AG08396 (cell line): ENCODE data around the gene ALDH3A1.
"Not testable (repeated sequence)": the region's sequence is repeated elsewhere in the genome, so short reads cannot be mapped to it uniquely, and the experiment has no call there.

Source experiments
- DNase-seq: peaks from one replicate; pipeline ENCODE4 v3.0.0; 2012; ENCODE audit warnings: low spot score, mixed read lengths

ALDH3A1 gene

DNA sequence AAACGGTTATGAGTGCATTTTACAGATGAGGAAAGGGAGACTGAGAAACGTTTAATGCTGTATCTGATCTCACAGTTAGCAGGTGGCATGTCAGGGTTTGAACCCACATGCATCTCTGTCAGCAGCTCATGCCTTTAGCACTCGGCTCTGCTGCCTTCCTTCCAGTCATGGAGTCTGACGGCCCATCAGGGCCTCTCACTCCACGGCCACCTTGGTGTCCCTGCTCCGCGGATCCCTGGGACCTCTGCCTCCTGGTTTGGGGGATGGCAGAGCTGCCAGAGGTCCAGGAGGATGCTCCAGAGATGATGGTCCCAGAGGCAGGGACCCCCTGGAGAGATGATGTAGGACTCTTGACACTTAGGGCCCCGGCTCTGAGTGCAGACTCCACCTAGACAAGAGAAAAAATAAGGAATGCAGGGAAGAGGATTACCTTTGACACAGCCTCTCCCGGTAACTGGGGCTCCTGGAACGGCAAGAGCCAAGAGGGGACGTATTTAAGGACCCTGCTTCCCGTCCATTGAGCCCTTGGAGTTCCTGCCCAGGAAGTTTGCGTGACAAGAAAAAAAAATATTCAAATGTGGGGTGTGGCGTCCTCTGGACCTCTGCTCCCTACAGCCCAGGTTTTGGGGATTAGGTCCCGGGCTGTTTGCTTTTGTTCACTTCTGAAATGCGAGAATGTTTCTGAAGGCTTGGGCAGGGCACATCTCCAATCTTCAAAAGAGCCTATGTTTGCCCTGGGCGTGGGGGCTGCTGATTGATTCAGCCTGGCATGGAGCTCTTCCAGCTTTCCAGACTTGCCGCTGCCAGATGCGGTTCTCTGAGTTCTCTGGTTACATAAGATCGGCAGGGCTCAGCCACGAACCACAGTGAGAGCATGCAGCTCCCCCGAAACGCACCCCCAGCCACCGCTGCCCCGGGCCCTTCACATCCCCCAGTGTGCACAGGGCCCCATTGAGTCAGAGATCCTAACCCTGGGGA lies at the start of gene ALDH3A1:
Gene ALDH3A1 (minus strand): TSS at position 470 of the 978 bp plus-strand sequence. CDS start 3,169 bp downstream, outside the sequence.
- no peak for DNase-seq

DNA sequence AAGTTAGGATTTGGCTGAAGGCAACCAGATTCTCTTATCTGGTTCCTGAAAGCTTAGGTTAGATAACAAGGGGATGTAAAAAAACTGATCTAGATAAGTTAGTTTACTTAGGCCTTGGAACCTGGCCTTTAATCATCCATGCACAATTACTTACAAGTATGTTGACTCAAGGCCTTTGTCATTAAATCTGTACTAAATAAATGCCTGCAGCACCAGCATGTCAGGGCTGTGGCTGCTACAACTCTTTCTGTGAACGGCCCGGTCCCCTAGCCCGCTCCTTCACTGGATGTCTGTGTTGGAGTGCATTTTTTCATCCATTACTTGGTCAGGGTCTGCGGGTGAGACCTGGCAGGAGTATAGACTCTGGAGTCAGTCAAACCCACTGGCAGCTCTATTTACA lies 48.4 kb upstream of the ALDH3A1 start:
- no peak for DNase-seq

DNA sequence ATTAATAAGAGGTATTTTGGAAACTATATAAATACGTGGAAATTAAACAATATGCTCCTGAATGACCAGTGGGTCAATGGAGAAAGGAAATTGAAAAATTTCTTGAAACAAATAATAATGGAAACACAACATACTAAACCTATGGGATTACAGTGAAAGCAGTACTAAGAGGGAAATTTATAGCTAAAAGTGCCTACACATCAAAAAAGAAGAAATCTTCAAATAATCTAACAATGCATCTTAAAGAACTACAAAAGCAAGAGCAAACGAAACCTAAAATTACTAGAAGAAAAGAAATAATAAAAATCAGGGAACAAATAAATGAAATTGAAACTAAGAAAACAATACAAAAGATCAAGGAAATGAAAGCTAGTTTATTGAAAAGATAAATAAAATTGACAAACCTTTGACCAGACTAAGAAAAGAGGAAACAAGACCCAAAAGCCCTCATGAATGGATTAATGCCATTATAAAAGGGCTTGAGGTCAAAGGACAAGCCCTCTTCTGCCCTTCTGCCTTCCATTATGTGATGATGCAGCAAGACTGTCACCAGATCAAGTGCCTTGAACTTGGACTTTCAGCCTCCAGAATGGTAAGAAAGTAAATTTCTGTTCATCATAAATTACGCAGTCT lies 43.9 kb upstream of the ALDH3A1 start:
- no peak for DNase-seq

DNA sequence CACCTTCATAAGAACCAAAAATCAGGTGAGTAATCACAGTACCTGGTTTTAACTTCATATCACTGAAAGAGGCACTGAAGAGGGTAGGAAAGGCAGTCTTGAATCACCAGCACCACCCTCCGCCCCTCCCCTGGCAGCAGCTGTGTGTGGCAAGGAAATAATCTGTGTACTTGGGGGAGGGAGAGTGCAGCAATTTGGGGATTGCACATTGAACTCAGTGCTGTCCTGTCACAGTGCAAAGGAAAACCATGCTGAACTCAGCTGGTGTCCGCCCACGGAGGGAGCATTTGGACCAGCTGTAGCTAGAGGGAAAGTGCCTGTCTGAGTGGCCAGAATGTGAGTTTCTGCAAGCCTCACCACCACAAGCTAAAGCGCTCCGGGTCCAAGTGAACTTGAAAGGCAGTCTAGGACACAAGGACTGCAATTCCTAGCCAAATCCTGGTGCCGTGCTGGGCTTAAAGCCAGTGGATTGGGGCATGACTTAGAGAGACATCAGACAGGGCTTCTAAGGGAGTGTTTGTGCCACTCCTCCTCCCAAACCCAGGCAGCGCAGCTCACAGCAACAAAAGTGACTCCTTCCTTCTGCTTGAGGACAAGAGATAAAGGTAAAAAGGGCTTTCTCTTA lies 39.7 kb upstream of the ALDH3A1 start:
- no peak for DNase-seq

DNA sequence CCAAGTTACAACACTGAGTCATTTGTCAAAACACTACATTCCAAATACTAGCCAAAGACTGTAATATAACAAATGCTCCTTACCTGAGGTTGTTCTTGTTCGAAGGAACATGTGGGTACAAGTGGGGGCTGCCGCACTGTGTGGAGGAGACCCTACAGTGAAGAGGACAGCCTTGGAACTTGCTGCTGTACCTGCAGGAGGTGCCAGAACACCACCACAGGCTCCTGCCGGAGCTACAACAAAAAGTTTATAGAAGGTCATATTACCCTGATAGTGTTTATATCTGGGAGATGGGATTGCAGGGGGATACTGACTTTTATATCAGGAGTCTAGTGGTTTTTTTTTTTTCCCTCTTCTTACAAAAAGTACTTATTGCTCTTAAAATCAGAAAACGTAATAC lies 37.8 kb upstream of the ALDH3A1 start:
- no peak for DNase-seq

DNA sequence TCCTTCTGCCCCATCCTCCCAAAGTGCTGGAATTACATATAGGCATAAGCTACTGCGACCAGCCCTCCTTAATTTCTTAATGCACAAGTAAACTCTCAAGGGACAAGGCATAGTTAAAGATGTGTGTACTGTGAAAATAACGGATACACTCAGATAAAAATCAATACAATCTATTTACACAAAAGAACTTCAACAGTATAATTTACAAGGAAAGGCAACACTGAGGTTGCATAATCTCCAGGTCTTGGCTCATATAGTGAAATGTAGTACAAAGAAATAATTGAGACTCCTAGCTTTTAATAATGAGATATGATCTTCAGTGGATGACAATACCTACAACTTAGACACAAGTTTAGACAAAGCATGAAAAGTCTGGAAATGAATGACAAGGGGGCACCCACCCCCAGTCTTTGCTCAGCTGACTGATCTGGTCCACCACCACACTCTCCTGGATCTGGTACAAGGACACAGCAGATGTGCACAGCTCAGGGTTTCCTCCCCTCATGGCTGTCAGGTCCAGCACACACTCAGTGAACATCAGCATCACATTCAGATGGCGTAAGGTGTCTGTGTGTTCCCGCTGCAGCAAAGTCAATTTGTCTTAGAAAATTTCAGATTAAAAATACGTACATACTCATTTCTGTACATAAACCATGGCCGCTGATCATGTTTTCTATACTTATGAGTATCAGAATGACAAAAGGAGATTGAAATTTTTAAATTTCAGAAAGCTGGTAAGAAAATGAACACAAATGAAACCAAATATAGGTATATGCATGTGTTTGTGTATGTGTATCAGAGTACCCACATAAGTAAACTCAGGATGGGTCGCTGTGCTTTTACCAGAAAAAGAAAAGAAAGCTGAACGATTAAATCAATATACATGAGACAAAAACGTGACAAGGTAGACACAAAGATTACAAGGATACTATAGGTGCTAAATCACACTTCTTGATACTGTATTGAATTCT lies 33.7 kb upstream of the ALDH3A1 start:
- no peak for DNase-seq

DNA sequence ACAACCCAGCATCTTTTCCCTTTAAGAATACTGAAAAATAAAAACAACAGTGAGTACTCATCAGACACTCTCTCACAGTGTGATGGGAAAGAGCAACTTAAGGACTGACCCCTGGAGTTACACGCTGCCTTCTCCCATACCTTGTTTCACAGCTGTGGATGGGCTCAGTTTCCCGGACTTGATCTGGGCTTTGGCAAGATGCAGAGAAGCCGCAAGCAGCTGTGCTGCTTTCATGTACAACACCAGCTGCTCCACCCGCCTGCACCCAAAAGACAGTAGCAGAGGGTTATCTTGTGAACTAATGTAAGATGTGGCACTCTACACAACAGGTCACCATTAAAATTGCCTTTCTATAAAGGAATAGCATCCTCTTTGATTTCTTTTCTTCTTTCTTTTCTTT lies 32.7 kb upstream of the ALDH3A1 start:
- no peak for DNase-seq

DNA sequence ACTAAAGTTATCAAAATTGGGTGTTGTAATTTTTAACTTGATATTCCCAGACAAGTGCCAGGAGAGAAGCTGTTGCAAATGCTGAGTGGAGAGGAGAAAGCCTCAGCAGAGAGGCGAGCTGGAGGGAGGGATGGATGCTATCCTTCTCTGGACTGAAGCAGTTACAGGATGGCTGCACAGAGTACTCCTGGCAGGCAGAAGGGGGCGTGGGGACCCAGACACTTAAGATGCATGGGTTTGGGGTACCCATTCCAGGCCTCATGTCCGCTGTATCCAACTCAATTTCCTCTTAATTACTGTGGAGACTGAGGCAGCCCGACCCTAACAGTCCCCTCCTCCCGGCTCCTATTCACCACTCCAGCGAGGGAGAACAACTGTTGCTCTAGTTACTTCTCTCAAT lies 25.4 kb upstream of the ALDH3A1 start:
- no peak for DNase-seq

DNA sequence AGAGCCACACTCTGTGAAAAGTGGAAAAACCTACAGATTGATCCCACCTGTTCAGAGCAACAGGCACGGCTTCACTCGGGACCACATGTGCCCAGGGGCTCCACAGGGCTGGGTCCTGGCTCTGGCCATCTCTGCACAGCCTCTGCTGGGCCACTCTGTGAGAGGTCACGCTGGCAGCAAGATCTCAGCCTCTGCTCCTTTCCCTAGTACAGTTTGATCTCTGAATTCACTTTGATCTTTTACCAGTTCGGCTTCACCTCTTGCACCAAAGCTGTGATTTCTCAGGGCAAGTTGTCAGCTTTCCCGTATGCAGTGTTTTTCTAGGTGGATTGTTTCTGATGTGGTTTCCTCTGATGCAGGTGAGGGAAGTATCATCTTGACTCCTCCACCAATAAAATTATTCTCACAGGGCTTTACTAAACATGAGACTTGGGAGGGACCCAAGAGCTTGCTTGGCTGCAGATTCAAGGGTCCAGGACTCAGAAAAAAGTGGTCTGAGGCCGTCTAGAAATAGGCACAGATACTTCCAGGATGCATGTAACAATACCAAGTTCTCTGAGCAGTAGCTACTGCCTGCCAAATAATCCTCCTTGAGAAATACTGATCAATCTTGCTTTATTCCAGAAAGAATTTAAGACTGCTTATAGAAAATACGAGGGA lies 24.0 kb upstream of the ALDH3A1 start:
- no peak for DNase-seq

DNA sequence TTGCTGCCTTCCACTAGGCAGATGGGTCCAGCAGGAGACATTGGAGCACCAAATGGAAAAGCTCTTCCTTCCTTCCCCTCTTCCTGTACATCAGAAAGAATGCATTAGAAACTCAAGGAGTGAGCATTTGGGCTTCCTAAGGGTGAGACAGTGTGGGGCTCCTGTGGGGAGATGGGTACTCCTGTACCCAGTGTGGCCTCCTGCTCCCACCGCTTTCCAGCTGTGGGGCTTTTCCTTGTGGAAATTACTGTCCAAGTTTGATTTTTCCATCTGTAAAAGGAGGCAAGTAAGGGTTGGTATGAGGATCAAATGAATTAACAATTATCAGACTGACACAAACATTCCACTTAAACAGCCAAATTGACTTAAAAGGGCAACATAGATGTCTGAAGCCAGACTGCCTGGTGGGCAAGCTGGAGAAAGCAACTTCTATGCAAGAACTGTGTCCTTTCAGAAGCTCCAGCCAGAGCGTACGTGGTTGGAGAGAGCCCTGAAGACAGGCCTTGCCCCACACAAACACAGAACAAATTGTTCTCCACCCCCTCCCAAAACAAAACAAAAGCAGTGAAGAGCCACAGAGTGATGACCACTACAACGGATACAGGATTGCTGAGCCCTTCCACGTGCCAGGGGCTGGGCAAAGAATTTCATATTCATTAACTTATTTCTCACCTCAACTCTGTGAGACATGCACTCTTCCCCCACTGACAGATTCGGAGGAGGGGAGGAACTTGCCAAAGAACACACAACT lies 23.1 kb upstream of the ALDH3A1 start:
- no peak for DNase-seq

DNA sequence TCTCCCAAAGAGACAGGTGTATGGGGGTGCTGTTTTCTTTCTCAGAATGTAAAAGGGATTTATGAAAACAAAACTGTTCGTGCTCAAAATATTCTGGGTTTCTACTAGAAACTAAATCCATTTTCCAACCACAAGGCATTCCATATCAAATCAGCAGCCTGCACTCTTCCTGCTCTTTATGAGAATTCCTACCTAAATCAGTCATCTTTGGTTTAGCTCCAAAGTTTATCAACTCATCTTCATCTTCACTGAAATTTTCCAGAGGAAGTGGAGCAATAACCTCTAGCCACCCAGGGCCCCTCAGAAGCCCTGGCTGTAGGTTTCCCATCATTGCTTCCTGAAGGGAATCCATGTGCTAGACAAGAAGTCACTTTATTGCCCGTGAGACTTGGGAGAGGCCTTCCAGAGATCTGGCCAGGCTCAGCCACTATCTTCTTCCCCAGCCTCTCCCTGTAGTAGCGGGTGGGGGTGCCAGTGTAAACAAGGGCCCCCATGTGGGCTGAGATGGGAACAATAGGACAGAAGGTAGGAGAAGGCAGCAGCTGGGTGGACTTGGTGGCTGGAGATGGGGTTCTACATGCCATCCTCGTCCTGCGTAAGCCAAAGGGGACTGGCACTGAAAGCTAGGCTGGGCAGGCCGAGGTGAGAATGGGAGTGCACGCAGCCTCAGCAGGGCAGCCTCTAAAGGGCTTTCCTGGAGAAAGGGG lies 22.0 kb upstream of the ALDH3A1 start:
- peak; percentile 56 for DNase-seq

DNA sequence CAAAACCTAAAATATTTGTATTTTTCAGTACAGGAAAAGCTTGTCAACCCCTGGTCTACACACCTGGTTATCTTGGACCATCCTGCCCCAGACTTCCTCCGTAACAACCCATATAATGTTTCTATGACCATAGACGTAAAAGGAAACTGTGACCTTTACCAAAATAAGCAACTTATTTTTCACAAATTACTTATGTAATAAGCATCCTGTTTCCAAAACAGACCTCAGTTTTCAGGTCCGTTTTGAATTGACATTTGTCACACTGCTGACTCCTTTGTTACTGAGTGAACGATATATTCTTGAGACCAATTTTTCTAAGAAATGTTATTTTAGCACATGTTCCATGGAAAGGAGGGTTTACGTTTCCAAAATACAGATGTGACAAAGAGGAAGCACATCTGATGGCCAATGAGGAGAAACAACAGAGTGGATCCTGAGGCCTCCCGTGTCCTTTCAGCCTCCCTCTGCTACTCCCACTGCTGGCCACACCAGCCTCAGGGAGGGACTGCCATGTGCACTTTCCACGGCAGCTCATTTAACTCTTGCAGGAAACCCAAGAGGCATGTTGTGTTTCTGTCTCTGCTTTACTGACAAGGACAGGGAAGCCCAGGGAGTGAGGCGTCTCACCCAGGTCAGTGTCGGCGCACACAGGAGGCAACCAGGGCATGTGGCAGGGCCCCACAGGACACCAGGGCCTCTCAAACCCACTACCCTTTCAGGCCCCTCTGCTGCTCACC lies 20.1 kb upstream of the ALDH3A1 start:
- DNase-seq: no peak

DNA sequence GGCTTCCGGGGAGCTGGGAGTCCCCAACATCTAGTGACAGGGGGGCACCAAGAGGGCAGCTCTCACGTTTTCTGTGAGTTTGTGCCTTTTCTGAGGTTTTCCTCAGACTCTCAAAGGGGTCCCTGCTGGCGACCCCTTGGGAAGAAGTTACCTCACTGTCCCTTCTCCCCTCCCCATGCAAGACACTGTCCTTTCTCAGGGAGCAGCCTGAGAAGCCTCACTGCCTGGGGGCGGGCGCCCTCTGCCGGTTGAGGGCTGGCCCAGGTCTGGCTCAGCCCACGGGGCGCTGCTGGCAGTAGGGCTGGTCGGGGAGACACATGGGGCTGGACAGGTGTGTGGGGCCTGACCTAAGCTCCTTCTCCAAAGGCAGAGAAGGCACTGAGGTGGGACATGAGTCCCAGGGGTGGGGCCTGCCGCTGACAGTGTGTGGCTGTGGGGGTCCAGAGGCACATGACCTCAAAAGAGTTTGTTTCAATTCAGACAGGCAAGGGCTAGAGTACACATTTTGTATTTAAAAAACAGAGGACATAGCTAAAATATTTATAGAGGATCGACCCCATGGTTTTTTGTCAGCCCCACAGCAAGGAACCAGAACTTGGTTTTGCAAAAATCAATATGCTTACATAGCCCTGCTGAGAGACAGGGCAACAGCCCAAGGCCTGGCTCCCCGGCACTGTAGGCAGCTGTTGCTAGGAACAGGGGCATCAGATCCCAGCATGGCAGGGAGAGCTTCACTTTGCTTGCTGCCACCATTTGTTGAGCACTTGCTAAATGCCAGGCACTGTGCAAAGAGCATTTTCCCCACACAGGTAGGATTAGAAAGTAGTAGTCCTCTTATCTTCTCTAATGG lies 18.5 kb upstream of the ALDH3A1 start:
- peak; percentile 85 for DNase-seq

DNA sequence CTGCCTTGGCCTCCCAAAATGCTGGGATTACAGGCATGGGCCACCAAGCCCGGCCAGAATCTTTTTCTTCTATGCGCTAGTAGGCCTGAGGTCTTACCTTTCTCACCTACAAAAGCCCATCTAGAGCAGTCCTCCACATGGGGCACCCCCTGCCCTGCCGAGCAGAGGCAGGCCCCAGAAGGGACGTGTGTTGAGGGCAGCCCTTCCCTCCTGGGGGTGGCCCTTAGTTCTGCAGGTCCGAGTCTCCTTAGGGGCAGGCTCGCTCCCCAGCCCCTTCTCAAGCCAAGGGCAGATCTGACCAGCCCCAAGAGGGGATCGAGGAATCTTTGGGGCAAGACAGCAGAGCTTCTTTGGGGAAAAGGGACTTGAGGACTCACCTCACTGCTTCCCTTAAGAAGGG lies 17.9 kb upstream of the ALDH3A1 start:
- DNase-seq: no peak

DNA sequence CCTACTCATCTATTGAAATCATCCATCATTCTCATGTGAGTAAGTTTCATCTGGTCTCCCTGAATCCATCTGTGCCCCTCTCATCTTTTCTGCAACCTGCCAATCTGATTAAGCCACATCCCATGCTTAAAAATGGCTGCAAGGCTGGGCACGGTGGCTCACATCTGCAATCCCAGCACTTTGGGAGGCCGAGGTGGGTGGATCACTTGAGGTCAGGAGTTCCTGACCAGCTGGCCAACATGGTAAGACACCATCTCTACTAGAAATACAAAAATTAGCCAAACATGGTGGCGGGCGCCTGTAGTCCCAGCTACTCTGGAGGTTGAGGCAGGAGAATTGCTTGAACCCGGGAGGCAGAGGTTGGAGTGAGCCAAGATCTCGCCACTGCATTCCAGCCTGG lies 15.9 kb upstream of the ALDH3A1 start:
- DNase-seq: not testable (repeated sequence)

DNA sequence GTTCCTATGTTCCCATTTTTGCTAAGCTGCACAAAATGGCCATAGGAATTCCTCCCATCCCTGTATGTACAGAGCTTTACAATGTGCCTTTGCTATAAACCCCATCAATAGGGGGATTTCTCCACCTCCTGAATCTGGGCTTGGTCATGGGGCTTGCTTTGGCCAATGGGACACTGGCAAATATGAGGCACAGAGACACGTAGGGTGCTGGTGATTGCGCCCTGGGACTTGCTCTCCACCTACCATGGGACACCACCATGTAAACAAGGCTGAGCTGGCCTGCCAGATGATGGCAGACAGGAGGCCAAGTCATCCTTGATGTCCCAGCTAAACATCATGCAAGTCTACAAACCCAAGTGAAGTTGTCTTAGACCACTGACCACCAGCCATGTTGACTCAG lies 15.3 kb upstream of the ALDH3A1 start:
- DNase-seq: no peak

DNA sequence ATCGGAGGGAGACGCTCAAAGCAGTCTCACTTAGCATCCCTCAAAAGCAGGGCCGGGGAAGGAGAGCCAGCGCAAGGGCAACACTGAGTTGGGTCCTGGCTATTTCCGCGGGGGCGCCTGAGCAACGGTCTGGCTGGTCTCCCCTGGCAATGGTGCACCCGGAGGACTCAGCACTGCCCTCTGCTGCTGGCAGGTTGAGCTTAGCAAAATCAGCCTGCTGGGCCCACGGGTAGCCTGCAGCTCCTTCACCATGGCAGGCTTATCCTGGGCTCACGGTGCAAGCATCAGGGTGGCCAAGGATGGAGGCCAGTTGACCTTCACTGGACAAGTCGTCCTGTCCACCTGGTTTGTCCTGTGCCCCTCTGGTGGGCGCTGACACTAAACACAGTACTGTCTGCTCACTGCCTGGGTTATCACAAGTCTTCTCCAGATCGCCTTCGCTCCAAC lies 14.4 kb upstream of the ALDH3A1 start:
- DNase-seq: peak; percentile 89

DNA sequence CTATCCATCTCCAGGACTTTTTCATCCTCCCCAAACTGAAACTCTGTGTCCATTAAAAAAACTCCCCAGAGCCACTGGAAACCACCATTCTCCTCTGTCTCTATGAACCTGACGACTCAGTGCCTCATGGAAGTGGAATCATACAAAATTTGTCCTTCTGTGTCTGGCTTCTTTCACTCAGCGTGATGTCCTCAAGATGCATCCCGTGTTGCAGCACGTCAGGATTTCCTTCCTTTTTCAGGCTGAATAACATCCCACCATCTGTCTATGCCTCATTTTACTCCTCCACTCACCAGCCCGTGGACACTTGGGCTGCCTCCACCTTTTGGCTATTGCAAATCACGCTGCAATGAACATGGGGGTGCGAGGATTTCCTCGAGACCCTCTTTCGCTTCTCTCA lies 12.6 kb upstream of the ALDH3A1 start:
- DNase-seq: no peak
